ENCODE measurements around the gene CABLES1. TPM values are rescaled to one million over a fixed set of nuclear protein-coding genes. Genes with fewer than 3 reads are reported as not detected.
A peak's percentile ranks its signal among the peaks of the same experiment; 100 is the strongest.

Gene CABLES1
- total and polyA plus RNA-seq, 2 of the 8 experiments (the other 6 are each of a cell fraction or from before 2014, with no cell fraction given) = 9.2 to 26.4 TPM

DNA sequence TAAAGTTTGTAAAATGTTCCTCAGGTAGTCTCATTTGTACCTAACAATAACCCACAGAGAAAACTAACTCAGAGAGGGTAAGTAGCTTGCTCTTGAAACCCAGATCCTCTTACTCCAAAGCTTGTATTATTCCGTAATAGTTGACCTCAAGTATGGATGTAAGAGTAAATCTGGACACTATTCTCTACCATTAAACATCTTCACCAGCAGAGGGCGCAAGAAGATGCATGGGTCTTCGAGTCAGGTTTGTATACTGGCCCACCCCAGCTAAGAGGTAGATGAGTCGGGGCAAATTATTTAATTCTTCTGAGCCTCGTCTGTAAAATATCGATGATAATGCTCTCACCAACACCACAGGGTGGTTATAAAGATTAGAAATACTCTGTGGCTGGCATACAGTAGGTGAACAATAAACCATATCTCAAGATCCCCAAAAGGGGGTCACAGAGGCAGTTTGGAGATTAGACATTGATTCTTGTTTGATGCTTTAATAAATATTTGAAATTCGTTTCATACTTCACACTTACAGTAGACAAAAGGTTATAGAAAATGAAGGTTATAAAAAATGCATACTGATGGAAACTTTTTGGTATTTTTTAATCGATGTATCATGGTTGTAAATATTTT is 3.5 kb upstream of the CABLES1 start (continued):
- TF ChIP-seq, protein P1, sequence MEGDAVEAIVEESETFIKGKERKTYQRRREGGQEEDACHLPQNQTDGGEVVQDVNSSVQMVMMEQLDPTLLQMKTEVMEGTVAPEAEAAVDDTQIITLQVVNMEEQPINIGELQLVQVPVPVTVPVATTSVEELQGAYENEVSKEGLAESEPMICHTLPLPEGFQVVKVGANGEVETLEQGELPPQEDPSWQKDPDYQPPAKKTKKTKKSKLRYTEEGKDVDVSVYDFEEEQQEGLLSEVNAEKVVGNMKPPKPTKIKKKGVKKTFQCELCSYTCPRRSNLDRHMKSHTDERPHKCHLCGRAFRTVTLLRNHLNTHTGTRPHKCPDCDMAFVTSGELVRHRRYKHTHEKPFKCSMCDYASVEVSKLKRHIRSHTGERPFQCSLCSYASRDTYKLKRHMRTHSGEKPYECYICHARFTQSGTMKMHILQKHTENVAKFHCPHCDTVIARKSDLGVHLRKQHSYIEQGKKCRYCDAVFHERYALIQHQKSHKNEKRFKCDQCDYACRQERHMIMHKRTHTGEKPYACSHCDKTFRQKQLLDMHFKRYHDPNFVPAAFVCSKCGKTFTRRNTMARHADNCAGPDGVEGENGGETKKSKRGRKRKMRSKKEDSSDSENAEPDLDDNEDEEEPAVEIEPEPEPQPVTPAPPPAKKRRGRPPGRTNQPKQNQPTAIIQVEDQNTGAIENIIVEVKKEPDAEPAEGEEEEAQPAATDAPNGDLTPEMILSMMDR (IDR thresholded peaks at IDR 0.05; ENCODE audit: control extremely low read depth in 1 of 3, insufficient read depth in 1 of 3, low read depth in 1 of 3, low read length in 3 of 3) = peak; percentile 32 to 82 (median 69)
- TF ChIP-seq ZNF274 (IDR thresholded peaks at IDR 0.05; ENCODE audit: borderline replicate concordance, extremely low read depth, low read length) (no peak), TAF7 (optimal IDR thresholded peaks at IDR 0.05; ENCODE audit: borderline replicate concordance, low read depth, low read length) (no peak)
